ENCODE data around the gene PTH1R.

PTH1R gene

GRCh38 chr3:46901591-46902187, 24.2 kb downstream of the PTH1R start:
- POLR2A ChIA-PET, result no interaction called here
- CTCF ChIA-PET, result interaction anchor here (0.9 to 3.3 kb wide), 7 partner anchors 8 to 196 kb away, joined by 3 to 21 read pairs (median 4); no protein-coding TSS in a partner anchor
- no peak for TF ChIP-seq CTCF (IDR thresholded peaks at IDR 0.05; ENCODE audit: control extremely low read depth, extremely low read depth, low read depth, missing control alignments)
- DNase-seq (ENCODE audit: extremely low spot score), result no peak

GRCh38 chr3:46902188-46902631, 24.7 kb downstream of the PTH1R start:
- ChIA-PET CTCF (interaction anchor here (1.3 to 1.4 kb wide), 3 partner anchors 9 to 35 kb away, joined by 3 to 6 read pairs (median 4); no protein-coding TSS in a partner anchor), POLR2A (no interaction called here)
- no peak for DNase-seq (ENCODE audit: extremely low spot score)
- TF ChIP-seq CTCF (IDR thresholded peaks at IDR 0.05; ENCODE audit: control extremely low read depth, extremely low read depth, low read depth, missing control alignments), result no peak

- no peak for TF ChIP-seq CTCF (IDR thresholded peaks at IDR 0.05; ENCODE audit: control extremely low read depth, extremely low read depth, low read depth, missing control alignments)
- DNase-seq (ENCODE audit: extremely low spot score), result no peak
- POLR2A ChIA-PET, result no interaction called here
Measured at GRCh38 chr3:46903341-46904302, 26.1 kb downstream of the PTH1R start.

GRCh38 chr3:46904303-46905212, 27.0 kb downstream of the PTH1R start:
- ChIA-PET POLR2A (no interaction called here), CTCF (interaction anchor here (0.6 to 1.3 kb wide), 2 partner anchors 9 to 10 kb away, joined by 3 to 5 read pairs; no protein-coding TSS in a partner anchor)
- no peak for TF ChIP-seq CTCF (IDR thresholded peaks at IDR 0.05; ENCODE audit: control extremely low read depth, extremely low read depth, low read depth, missing control alignments)
- no peak for DNase-seq (ENCODE audit: extremely low spot score)

More at GRCh38 chr3:46903341-46904302, 26.1 kb downstream of the PTH1R start:
- CTCF ChIA-PET, result interaction anchor here (0.6 to 1.4 kb wide), 2 partner anchors 8 to 36 kb away, joined by 3 read pairs; no protein-coding TSS in a partner anchor

- CTCF ChIA-PET, result interaction anchor here (1.3 kb wide), 1 partner anchor 10 kb away, joined by 5 read pairs; no protein-coding TSS in a partner anchor
- DNase-seq (ENCODE audit: extremely low spot score), result no peak
- TF ChIP-seq CTCF (IDR thresholded peaks at IDR 0.05; ENCODE audit: control extremely low read depth, extremely low read depth, low read depth, missing control alignments), result no peak
- POLR2A ChIA-PET, result no interaction called here
Measured at GRCh38 chr3:46905213-46905560, 27.7 kb downstream of the PTH1R start.

All from GM10248 (cell line).